ENCODE data around the gene BPIFB1.

The BPIFB1 gene

DNA sequence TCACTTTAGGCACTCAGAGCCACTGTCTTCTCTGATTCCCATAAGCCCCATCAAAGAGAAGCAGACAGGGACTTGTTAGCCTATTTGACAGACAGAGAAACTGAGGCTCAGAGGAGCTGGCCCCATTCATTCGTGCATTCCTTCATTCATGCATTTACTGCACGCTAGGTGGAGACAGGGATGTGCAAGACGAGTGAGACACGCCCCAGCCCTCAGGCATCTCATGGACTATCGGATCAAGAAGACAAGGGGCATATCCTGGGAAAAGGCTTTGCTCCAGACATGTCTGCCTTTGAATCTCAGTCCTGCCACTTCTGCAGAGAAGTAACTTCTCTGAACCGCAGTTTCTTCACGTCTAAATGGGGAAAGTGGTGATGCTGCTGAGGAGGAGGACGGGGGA, 54.1 kb downstream of the BPIFB1 start:
- DNase-seq, result no peak
- peaks cover 9% of the 10 kb centered on the region; the same call in 1 of the 2 replicates for H3K27me3 ChIP-seq
- no peaks in the 10 kb centered on the region for H3K4me1 ChIP-seq
- H3K4me3 ChIP-seq (ENCODE audit: low read depth, low read length), result no peak overlapping the region
- H3K36me3 ChIP-seq, result no peaks in the 10 kb centered on the region
- H3K9me3 ChIP-seq, result no peaks in the 10 kb centered on the region
- TF ChIP-seq, protein P1, sequence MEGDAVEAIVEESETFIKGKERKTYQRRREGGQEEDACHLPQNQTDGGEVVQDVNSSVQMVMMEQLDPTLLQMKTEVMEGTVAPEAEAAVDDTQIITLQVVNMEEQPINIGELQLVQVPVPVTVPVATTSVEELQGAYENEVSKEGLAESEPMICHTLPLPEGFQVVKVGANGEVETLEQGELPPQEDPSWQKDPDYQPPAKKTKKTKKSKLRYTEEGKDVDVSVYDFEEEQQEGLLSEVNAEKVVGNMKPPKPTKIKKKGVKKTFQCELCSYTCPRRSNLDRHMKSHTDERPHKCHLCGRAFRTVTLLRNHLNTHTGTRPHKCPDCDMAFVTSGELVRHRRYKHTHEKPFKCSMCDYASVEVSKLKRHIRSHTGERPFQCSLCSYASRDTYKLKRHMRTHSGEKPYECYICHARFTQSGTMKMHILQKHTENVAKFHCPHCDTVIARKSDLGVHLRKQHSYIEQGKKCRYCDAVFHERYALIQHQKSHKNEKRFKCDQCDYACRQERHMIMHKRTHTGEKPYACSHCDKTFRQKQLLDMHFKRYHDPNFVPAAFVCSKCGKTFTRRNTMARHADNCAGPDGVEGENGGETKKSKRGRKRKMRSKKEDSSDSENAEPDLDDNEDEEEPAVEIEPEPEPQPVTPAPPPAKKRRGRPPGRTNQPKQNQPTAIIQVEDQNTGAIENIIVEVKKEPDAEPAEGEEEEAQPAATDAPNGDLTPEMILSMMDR (IDR thresholded peaks at IDR 0.05; ENCODE audit: low read depth, low read length), result no peak

DNA sequence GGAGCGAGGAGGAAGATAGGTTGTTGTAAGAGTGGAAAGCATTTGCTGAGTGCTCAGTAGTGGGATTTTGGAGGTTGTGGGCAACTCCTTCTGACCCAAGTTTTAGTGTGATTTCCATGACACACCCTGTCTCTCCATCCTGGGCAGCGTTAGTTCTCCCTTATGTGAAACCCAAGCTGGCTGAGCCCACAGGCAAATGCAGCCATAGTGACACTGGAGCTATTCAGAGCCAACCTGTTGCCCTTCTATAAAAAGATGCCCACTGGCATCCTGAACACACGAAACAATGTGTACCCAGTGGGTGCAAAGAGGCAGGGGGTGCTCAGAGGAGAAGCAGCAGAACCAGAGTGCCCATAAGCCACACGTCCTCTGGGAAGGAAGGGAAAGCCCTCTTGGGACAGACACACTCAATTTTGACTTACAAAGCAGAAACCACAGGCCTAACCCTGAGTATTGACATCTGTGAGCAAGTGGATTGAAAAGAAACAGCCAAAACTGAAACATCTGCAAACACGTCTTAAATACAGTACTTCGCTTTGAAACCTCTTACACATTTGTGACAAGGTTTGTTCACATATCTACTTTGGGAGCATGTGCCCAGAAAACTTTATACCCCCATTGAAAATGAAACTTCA, 54.6 kb downstream of the BPIFB1 start:
- Histone ChIP-seq H3K9me3 (no peaks in the 10 kb centered on the region), H3K4me1 (no peaks in the 10 kb centered on the region), H3K36me3 (no peaks in the 10 kb centered on the region), H3K27me3 (peaks cover 5% of the 10 kb centered on the region; the same call in 1 of the 2 replicates), H3K4me3 (ENCODE audit: low read depth, low read length) (no peak overlapping the region)
- TF ChIP-seq, protein P1 (IDR thresholded peaks at IDR 0.05; ENCODE audit: low read depth, low read length), result no peak
- no peak for DNase-seq

DNA sequence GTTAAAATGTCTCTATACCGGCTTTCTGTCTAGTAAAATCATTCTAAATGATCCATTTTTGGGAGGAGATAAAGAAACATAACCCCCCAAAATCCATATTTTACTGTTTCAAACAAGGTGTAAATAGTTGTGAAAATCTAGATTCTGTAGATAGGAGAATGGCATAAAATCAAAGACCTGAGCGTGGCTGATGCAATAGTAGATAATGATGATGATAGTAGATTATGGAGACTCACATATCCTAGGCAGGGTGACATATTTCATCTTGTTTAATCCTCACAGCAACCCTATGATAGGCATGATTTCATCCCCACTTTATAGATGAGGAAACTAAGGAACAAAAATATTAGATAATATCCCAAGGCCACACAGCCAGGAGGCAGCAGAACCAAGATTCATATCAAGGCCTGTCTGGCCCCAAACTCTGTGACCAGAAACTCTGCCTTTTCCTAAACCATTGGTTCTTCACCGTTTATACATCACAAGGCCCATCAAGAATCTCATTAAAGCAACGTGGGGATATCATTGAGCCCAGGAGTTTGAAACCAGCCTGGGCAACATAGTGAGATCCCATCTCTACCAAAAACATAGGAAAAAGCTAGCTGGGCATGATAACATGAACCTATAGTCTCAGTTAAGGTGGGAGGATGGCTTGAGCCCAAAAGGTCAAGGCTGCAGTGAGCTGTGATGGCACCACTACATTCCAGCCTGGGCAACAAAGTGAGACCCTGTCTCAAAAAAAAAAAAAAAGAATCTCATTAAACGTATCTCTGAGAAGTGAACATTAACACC, 55.6 kb downstream of the BPIFB1 start:
- Histone ChIP-seq H3K4me1 (no peaks in the 10 kb centered on the region), H3K9me3 (no peaks in the 10 kb centered on the region), H3K27me3 (no peaks in the 10 kb centered on the region), H3K36me3 (no peaks in the 10 kb centered on the region), H3K4me3 (ENCODE audit: low read depth, low read length) (no peak overlapping the region)
- TF ChIP-seq, protein P1 (IDR thresholded peaks at IDR 0.05; ENCODE audit: low read depth, low read length), result no peak
- DNase-seq, result no peak

DNA sequence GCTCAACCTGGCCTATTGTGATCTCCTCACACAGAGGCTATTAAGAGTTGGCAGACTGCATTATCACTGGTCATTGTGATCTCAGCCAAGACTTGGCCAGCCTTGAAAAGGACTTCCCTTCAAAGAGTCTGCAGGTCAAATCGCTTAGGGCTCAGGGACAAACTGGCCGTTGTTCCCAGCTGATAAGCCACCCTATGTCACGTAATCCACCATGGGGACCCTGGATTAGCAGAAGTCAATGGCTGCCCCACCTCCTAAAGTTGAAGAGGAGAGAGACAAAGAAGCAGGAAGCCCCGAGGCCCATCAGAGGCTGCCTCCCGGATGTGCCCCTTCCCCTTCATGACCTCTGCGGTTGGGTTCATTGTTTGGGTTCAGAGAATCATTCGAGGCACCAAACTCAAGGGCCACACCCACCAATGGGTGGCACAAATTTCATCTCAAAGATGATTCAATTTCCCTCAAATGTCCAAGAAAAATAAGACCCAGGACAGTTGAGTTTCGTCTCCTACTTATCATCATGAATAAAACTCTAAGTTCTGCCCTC, 56.6 kb downstream of the BPIFB1 start:
- H3K4me1 ChIP-seq, result no peaks in the 10 kb centered on the region
- DNase-seq, result no peak
- no peaks in the 10 kb centered on the region for H3K36me3 ChIP-seq
- no peaks in the 10 kb centered on the region for H3K9me3 ChIP-seq
- H3K4me3 ChIP-seq (ENCODE audit: low read depth, low read length), result no peak overlapping the region
- H3K27me3 ChIP-seq, result no peaks in the 10 kb centered on the region
- TF ChIP-seq, protein P1 (IDR thresholded peaks at IDR 0.05; ENCODE audit: low read depth, low read length), result no peak

DNA sequence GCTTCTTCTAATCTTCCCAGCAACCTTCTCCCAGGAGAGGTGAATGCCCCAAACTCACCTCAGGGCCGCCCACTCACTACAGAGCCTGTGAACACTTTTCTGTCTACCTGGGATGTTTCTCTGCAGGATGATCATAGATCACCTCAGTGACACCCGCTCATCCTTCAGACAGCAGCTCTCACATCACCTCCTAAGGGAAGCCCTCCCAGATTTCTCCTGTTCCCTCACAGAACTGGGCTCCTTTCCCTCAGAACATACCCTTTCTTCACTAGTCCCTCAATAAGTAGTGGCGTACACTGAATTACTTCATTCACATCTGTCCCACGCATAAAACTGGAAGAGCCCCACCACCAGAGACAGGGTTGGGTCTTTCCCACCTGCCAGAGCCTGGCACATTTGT, 60.5 kb downstream of the BPIFB1 start:
- no peak overlapping the region for H3K4me3 ChIP-seq (ENCODE audit: low read depth, low read length)
- H3K27me3 ChIP-seq, result no peaks in the 10 kb centered on the region
- no peak for DNase-seq
- TF ChIP-seq, protein P1 (IDR thresholded peaks at IDR 0.05; ENCODE audit: low read depth, low read length), result no peak
- H3K9me3 ChIP-seq, result no peaks in the 10 kb centered on the region
- H3K4me1 ChIP-seq, result no peaks in the 10 kb centered on the region
- no peaks in the 10 kb centered on the region for H3K36me3 ChIP-seq

DNA sequence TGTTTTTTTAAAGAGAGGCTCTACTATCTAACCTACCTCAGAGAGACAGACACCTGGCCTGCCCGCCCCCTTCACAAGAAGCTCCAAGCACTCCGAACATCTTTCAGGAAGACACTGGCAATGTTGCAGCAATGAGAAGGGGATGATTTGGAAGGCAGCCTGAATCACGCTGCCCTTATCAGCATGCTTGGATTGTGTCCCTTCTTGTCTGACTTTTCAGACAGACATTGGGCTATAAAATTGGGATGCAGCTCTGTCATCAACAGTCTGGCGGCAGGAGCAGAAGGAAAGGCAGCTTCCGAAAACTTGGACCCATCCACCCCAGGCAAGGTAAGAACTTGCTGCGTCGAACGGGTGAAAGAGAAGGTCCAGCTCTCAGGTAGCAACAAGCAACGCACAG, 62.3 kb downstream of the BPIFB1 start:
- no peaks in the 10 kb centered on the region for H3K9me3 ChIP-seq
- DNase-seq, result no peak
- H3K27me3 ChIP-seq, result no peaks in the 10 kb centered on the region
- no peaks in the 10 kb centered on the region for H3K36me3 ChIP-seq
- H3K4me1 ChIP-seq, result no peaks in the 10 kb centered on the region
- no peak overlapping the region for H3K4me3 ChIP-seq (ENCODE audit: low read depth, low read length)
- TF ChIP-seq, protein P1 (IDR thresholded peaks at IDR 0.05; ENCODE audit: low read depth, low read length), result no peak

Data from BE2C (cell line).